ENCODE data around the gene COL25A1. TPM values are rescaled to one million over a fixed set of nuclear protein-coding genes. Genes with fewer than 3 reads are reported as not detected.

COL25A1 gene
- total RNA-seq, 1 donor: 0.27 TPM

DNA sequence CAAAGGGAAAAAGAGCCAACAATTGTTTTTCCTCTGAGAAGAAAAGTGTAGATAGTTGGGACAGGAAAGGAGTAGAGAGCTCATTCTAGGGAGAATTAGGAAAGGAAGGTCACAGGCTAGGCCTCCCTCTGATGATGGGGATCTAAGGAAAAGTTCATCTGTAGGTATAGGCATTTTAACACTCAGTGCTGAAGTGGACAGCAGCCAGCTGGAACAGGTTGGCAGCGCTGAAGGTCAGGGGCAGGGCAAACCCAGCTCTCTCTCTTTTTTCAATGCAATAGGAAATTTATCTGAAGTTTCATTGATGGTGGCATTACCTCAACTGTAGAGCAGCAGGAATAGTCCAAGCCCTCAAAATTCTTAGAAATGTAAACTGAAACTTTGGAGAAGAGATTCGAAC is 441.1 kb downstream of the COL25A1 start:
- no peak overlapping the region for H3K4me3 ChIP-seq (ENCODE audit: low read depth, low read length)
- DNase-seq (ENCODE audit: low read depth): peak; percentile 5
- TF ChIP-seq, protein P1, sequence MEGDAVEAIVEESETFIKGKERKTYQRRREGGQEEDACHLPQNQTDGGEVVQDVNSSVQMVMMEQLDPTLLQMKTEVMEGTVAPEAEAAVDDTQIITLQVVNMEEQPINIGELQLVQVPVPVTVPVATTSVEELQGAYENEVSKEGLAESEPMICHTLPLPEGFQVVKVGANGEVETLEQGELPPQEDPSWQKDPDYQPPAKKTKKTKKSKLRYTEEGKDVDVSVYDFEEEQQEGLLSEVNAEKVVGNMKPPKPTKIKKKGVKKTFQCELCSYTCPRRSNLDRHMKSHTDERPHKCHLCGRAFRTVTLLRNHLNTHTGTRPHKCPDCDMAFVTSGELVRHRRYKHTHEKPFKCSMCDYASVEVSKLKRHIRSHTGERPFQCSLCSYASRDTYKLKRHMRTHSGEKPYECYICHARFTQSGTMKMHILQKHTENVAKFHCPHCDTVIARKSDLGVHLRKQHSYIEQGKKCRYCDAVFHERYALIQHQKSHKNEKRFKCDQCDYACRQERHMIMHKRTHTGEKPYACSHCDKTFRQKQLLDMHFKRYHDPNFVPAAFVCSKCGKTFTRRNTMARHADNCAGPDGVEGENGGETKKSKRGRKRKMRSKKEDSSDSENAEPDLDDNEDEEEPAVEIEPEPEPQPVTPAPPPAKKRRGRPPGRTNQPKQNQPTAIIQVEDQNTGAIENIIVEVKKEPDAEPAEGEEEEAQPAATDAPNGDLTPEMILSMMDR (IDR thresholded peaks at IDR 0.05; ENCODE audit: insufficient read depth, low read length): no peak

DNA sequence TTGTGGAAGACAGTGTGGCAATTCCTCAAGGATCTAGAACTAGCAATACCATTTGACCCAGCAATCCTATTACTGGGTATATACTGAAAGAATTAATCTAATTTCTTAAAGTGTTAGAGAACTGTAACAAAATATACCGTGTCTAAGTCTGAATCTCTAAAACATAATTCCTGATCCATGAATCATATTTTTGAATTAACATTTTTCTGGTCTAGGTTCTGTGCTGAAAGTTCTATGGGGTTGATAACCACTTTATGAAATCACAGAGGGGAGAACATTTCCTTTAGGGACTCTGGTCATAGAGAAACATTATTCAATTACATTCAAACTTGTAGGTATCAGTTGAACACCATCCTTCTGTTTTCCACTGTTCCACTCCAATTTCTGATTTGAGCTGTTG is 447.7 kb downstream of the COL25A1 start:
- no peak overlapping the region for H3K4me3 ChIP-seq (ENCODE audit: low read depth, low read length)
- DNase-seq (ENCODE audit: low read depth): no peak
- TF ChIP-seq, protein P1 (IDR thresholded peaks at IDR 0.05; ENCODE audit: insufficient read depth, low read length): no peak

DNA sequence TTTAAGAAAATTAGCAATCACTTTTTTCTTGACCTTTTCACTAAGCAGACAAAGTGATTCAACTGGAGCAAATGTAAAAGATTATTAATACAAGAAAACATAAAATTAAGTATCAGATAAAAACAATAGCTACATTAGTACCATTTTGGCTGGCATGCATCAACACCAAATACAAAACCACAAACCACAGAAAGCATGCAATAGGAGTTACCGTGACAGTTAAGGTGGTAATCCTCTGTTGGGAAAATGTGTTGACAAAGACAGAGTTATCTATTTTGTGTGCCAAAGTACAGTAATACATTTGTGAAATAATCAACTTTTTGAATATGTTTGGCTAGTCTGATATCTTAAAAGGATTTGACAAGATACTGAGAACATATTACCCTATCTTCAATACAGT is 449.8 kb downstream of the COL25A1 start:
- no peak for DNase-seq (ENCODE audit: low read depth)

DNA sequence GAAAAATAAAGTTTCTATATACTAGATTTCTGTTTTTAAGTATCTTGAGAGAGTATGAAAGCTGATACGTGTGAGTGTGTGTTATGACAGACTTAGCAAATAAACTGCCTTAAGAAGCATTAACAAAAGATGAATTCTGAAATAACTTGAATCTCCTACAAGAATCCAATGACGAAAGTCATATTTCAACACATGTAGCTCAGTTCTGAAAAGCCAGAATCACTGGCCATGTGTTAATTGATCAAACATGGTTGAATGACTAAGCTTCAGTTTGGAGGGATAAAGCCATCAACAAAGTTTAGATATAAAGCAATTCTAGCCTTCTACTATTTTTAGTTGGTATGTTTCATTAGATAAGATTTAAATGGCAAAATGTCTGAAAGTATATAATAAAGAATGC is 451.1 kb downstream of the COL25A1 start:
- TF ChIP-seq, protein P1 (IDR thresholded peaks at IDR 0.05; ENCODE audit: insufficient read depth, low read length): no peak
- H3K4me3 ChIP-seq (ENCODE audit: low read depth, low read length): no peak overlapping the region
- DNase-seq (ENCODE audit: low read depth): peak; percentile 48

More for the DNA sequence above, 449.8 kb downstream of the COL25A1 start:
- TF ChIP-seq, protein P1 (IDR thresholded peaks at IDR 0.05; ENCODE audit: insufficient read depth, low read length): no peak
- H3K4me3 ChIP-seq (ENCODE audit: low read depth, low read length): no peak overlapping the region

DNA sequence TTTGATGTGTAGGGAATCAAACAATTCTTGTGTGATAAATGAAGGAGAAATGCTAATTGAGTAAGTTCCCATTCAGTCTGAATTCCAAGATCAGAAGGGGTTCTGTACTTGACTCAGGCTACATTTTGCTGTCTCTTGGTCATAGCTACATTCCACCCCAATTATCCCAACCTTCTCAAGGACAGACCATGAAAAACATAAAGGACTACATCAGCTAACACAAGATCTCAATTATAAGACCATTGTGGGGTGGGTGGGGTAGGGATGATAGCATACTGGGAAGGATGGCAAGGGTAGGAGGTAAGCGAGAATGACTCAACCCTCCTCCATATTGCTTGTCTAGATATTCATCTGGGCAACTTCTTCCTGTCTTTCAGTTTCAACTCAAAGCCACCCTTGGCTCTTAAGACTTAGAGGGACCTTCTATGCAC is 452.2 kb downstream of the COL25A1 start:
- DNase-seq (ENCODE audit: low read depth): no peak
- H3K4me3 ChIP-seq (ENCODE audit: low read depth, low read length): no peak overlapping the region
- TF ChIP-seq, protein P1 (IDR thresholded peaks at IDR 0.05; ENCODE audit: insufficient read depth, low read length): no peak

DNA sequence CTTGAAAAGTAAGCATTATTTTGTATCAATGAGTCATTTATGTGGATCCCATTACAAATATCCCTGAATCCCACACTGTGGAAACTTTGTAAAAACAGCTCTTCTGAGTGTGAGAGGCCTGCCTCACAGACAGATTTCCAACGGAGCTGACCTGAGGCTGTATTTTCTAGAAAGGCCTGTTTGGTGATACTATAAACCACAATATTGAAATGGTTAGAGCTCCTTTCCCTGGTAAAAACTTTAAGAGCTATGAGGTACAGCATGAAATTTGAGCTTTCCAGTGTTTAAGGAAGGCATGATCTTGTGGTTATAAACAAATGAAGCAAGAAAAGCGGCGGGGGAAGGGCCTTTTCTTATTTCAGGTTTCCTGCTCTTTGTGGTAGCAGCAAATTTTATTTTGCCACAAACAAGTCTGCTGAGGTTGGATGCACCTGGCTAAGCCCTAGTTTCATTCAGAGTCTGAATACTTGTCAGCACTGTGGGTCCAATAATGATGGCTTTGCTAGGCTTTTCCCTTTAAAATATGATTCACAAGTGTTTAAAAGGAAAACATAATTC is 452.8 kb downstream of the COL25A1 start:
- DNase-seq (ENCODE audit: low read depth): peak; percentile 32
- H3K4me3 ChIP-seq (ENCODE audit: low read depth, low read length): no peak overlapping the region
- TF ChIP-seq, protein P1 (IDR thresholded peaks at IDR 0.05; ENCODE audit: insufficient read depth, low read length): no peak

DNA sequence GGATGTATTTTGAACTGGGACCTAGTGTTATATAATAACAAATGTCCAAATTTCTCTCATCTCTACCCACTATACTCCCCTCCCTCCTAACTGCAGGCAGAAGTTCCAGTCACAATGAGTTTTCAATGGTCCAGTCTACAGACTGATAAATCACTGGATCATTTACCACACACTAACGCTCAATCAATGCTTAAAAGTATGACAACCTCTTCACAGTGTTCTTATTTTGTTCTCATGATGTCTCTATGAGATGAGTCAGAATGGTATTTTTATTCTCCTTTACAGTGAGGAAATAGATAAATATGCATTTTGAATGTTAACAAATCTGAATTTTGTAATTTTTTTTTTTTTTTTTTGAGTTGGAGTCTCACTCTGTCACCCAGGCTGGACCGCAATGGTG is 455.9 kb downstream of the COL25A1 start:
- H3K4me3 ChIP-seq (ENCODE audit: low read depth, low read length): no peak overlapping the region
- no peak for DNase-seq (ENCODE audit: low read depth)
- TF ChIP-seq, protein P1 (IDR thresholded peaks at IDR 0.05; ENCODE audit: insufficient read depth, low read length): no peak
